Muscle layer of duodenum (tissue), 2 donors: ENCODE measurements around the gene ING2.

Source experiments
- H3K27ac ChIP-seq: one replicate; pipeline ENCODE4 v1.7.0; 2013; ENCODE audit warnings: mild to moderate bottlenecking, low read length
- H3K27me3 ChIP-seq: one replicate; pipeline ENCODE4 v1.7.0; 2013; ENCODE audit warnings: low read depth, mild to moderate bottlenecking, control low read depth, low read length
- H3K36me3 ChIP-seq, 2 donors: one replicate each; pipeline ENCODE4 v1.7.0; 2013; ENCODE audit warnings: low read length in 2 of 2, control low read depth in 1 of 2, mild to moderate bottlenecking in 1 of 2; ENCODE audit not compliant: insufficient read depth in 2 of 2, control insufficient read depth in 1 of 2
- H3K4me1 ChIP-seq, 2 donors: one replicate each; pipeline ENCODE4 v1.7.0; 2013; ENCODE audit warnings: low read length in 2 of 2, mild to moderate bottlenecking in 2 of 2, control low read depth in 1 of 2, moderate library complexity in 1 of 2; ENCODE audit not compliant: insufficient read depth in 2 of 2, control insufficient read depth in 1 of 2
- H3K4me3 ChIP-seq, 2 donors: one replicate each; pipeline ENCODE4 v1.7.0; 2013; ENCODE audit warnings: low read length in 2 of 2, low read depth in 1 of 2, mild to moderate bottlenecking in 1 of 2
- H3K9me3 ChIP-seq, 2 donors: one replicate each; pipeline ENCODE4 v1.7.0; 2013; ENCODE audit warnings: low read length in 2 of 2, control low read depth in 1 of 2, mild to moderate bottlenecking in 1 of 2; ENCODE audit not compliant: control insufficient read depth in 1 of 2
- donor health status: healthy.

The ING2 gene

DNA sequence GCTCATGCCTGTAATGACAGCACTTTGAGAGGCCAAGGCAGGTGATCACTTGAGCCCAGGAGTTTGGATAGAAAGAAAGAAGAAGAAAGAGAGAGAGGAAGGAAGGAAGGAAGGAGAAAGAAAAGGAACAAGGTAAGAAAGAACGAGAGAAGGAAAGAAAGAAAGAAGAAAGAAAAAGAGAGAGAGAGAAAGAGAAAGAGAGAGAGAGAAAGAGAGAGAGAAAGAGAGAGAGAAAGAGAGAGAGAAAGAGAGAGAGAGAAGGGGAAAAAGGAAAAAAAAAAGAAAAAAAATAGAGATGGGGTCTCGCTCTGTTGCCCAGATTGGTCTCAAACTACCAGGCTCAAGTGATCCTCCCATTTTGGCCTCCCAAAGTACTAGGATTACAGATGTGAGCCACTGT, 22.5 kb downstream of the ING2 start:
- H3K27me3 ChIP-seq, result no peaks in the 10 kb centered on the region
- H3K4me1 ChIP-seq, result no peaks in the 10 kb centered on the region
- H3K4me3 ChIP-seq, result no peak overlapping the region
- no peak overlapping the region for H3K27ac ChIP-seq
- H3K9me3 ChIP-seq, result no peaks in the 10 kb centered on the region
- no peaks in the 10 kb centered on the region for H3K36me3 ChIP-seq

DNA sequence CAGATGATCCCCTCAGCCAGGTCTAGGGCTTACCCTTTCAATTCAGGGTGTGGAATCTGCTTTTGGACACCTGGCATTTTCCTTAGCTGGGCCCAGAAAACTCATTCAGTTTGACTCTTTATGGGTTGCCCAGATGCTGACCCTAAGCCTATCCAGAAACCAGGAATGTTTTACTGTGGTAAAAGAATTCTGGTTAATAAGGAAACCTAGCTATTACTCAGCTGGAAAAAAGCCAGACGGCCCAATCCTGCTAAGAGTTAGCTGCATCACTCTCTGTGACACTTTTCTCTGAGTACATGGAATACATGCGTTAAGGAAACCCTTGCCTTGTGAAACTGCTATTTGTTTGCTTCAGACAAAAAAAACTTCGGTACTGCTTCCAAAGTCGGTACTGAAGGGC, 28.0 kb downstream of the ING2 start:
- H3K9me3 ChIP-seq, result no peaks in the 10 kb centered on the region
- H3K27me3 ChIP-seq, result no peaks in the 10 kb centered on the region
- no peaks in the 10 kb centered on the region for H3K36me3 ChIP-seq
- H3K4me1 ChIP-seq, result no peaks in the 10 kb centered on the region
- H3K4me3 ChIP-seq, result no peak overlapping the region
- no peak overlapping the region for H3K27ac ChIP-seq

- no peaks in the 10 kb centered on the region for H3K4me1 ChIP-seq
- no peaks in the 10 kb centered on the region for H3K27me3 ChIP-seq
- H3K9me3 ChIP-seq, result no peaks in the 10 kb centered on the region
Observed at GRCh38 chr4:183533698-183534097, 28.8 kb downstream of the ING2 start.

DNA sequence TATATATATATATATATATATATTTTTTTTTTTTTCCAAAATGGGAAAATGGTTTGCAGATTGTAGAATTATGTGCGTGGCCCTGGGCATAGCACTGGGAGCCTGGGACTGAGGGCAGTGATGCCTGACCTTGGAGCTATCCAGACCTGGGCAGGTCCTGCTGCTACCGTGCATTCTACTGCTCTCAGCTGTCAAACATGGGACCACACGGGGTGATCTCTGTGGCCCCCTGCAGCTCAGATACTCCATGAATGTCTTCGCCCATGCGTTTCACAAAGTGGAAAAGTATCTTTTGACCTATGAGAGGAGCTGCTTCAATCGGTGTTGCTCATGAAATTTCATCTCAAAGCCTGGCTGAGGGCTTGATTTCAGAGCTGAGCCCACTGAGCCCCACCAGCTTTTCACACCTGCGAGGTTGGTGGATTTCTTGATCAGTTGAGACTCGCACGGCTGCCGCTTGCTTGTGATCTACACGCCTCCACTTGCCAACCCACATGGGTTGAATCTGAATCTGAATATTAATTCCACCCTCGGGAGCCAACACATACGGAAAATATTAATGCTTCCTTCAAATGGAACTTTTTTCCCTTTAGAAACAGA, 35.7 kb downstream of the ING2 start:
- Histone ChIP-seq H3K27me3 (no peaks in the 10 kb centered on the region), H3K36me3 (no peaks in the 10 kb centered on the region), H3K9me3 (peaks cover 0 to 3% of the 10 kb centered on the region in 2 donors), H3K4me1 (peaks cover 0 to 7% of the 10 kb centered on the region in 2 donors), H3K27ac (no peak overlapping the region), H3K4me3 (no peak overlapping the region)

More at GRCh38 chr4:183533698-183534097, 28.8 kb downstream of the ING2 start:
- Histone ChIP-seq H3K36me3 (no peaks in the 10 kb centered on the region), H3K4me3 (no peak overlapping the region), H3K27ac (no peak overlapping the region)

DNA sequence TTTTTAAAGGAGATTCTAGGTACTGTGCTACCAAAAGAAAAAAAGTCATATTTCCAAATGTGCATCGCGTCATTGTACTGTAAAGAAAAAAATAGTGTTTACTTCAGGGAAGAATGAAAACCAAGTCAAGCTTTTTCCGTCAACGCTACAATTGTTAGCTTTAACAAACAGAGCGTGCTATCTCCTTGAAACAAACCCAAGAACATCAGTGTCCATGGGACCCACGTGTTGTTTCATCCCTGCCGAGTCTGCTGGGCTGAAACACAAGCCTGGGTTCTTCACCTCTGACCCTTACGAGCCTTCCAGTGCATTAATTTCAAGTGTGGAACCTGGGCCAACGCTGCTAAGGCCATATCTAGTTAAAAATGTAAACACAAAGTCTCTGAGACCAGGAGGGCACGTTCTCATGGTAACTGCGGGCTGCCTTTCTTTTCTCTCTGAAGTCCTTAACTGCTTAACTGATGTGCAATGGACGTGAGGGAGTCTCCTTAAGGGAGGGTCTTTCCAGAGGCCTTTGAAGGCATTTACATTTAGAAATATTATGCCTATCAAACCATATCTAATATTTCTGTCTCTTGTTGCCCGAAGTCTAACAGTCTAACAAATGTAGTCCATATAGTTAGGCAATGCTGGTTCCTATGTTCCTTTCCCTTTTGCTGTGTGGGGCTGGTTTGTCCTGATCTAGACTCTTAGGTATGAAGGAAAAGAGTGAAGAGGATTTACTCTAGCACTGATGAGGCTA, 36.3 kb downstream of the ING2 start:
- peaks cover 0 to 3% of the 10 kb centered on the region in 2 donors for H3K9me3 ChIP-seq
- no peak overlapping the region for H3K4me3 ChIP-seq
- peaks cover 0 to 7% of the 10 kb centered on the region in 2 donors for H3K4me1 ChIP-seq

GRCh38 chr4:183541752-183542040, 36.8 kb downstream of the ING2 start:
- Histone ChIP-seq H3K36me3 (no peaks in the 10 kb centered on the region), H3K4me3 (no peak overlapping the region), H3K27ac (no peak overlapping the region), H3K27me3 (no peaks in the 10 kb centered on the region), H3K9me3 (peaks cover 0 to 3% of the 10 kb centered on the region in 2 donors), H3K4me1 (peaks cover 0 to 7% of the 10 kb centered on the region in 2 donors)

More for the DNA sequence above, 36.3 kb downstream of the ING2 start:
- Histone ChIP-seq H3K27ac (no peak overlapping the region), H3K36me3 (no peaks in the 10 kb centered on the region), H3K27me3 (no peaks in the 10 kb centered on the region)

- no peak overlapping the region for H3K4me3 ChIP-seq
- H3K9me3 ChIP-seq, result peaks cover 0 to 3% of the 10 kb centered on the region in 2 donors
- no peaks in the 10 kb centered on the region for H3K27me3 ChIP-seq
- no peak overlapping the region for H3K27ac ChIP-seq
- no peaks in the 10 kb centered on the region for H3K36me3 ChIP-seq
- H3K4me1 ChIP-seq, result peaks cover 0 to 7% of the 10 kb centered on the region in 2 donors
Observed at GRCh38 chr4:183543435-183543834, 38.6 kb downstream of the ING2 start.

- H3K4me3 ChIP-seq, result no peak overlapping the region
- peaks cover 0 to 3% of the 10 kb centered on the region in 2 donors for H3K9me3 ChIP-seq
- peaks cover 0 to 7% of the 10 kb centered on the region in 2 donors for H3K4me1 ChIP-seq
- no peaks in the 10 kb centered on the region for H3K27me3 ChIP-seq
- no peaks in the 10 kb centered on the region for H3K36me3 ChIP-seq
- H3K27ac ChIP-seq, result no peak overlapping the region
Observed at GRCh38 chr4:183544109-183544508, 39.3 kb downstream of the ING2 start.

- H3K9me3 ChIP-seq, result peaks cover 0 to 3% of the 10 kb centered on the region in 2 donors
- H3K4me3 ChIP-seq, result no peak overlapping the region
- no peak overlapping the region for H3K27ac ChIP-seq
- H3K36me3 ChIP-seq, result no peaks in the 10 kb centered on the region
- H3K27me3 ChIP-seq, result no peaks in the 10 kb centered on the region
- H3K4me1 ChIP-seq, result no peaks in the 10 kb centered on the region
Observed at GRCh38 chr4:183546376-183546775, 41.5 kb downstream of the ING2 start.

DNA sequence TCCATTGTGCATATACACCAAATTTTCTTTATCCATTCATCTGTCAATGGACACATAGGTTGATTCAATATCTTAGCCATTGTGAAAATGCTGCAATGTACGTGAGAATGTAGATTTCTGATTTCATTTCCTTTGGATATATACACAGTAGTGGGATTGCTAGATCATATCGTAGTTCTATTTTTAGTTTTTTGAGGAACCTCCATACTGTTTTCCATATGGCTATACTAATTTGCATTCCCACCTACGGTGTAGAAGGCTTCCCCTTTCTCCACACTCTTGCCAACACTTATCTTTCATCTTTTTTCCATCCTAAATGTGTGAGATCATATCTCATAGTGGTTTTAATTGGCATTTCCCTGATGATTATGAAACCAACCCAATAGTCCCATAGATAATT, 43.4 kb downstream of the ING2 start:
- H3K36me3 ChIP-seq, result no peaks in the 10 kb centered on the region
- H3K4me1 ChIP-seq, result no peaks in the 10 kb centered on the region
- no peak overlapping the region for H3K27ac ChIP-seq
- peaks cover 0 to 3% of the 10 kb centered on the region in 2 donors for H3K9me3 ChIP-seq
- H3K27me3 ChIP-seq, result no peaks in the 10 kb centered on the region
- H3K4me3 ChIP-seq, result no peak overlapping the region

- no peaks in the 10 kb centered on the region for H3K4me1 ChIP-seq
- H3K9me3 ChIP-seq, result no peaks in the 10 kb centered on the region
Observed at GRCh38 chr4:183550345-183551093, 45.7 kb downstream of the ING2 start.

More at GRCh38 chr4:183550345-183551093, 45.7 kb downstream of the ING2 start:
- Histone ChIP-seq H3K27ac (no peak overlapping the region), H3K4me3 (no peak overlapping the region), H3K36me3 (no peaks in the 10 kb centered on the region), H3K27me3 (no peaks in the 10 kb centered on the region)
